HG02870 (cell line): ENCODE data around the gene OPCML.

Experiments
- ATAC-seq: cut with Tn5 transposase; IDR thresholded peaks from one replicate; pipeline ENCODE4 v1.9.1; 2021; ENCODE audit warnings: mild to moderate bottlenecking, moderate library complexity; ENCODE audit not compliant: unreplicated experiment

OPCML gene

DNA sequence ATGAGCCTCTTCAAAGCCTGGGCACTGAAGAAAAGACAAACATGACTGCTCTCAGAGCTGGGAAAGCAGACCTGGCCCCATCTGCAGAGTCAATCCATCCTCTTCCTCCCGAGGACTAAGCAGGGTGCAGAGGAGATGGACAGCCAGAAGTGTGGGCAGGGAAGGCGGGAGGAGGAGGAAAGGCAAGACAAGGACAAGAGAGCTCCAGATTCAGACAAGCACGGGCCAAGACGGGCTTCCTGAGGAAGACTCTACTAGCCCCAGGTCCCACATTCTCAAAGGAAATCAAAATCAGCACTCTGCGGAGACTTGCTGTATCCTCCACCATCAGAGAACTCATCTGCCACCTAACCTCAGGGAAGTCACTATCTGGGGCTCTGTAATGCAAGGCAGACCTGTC lies 28.5 kb downstream of the OPCML start:
- no peak for ATAC-seq

DNA sequence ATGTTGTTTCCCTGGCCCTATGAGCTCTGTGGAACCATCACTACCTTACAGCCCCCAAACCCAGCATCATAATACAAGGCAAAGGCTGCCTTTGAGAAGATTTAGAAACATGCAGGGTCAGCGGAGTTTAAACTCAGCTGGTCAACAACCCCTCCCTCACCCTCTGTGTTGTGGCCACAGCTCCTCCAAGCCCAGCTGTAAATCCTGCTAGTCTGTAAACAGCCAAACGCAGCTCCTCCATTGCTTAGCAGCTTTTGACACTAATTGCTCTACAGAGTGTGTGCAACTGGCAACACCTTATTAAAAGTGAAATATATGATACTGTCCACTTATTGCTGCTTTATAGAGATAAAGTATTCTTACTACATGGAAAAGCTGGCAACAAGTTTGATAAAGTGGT lies 29.1 kb downstream of the OPCML start:
- ATAC-seq = no peak

DNA sequence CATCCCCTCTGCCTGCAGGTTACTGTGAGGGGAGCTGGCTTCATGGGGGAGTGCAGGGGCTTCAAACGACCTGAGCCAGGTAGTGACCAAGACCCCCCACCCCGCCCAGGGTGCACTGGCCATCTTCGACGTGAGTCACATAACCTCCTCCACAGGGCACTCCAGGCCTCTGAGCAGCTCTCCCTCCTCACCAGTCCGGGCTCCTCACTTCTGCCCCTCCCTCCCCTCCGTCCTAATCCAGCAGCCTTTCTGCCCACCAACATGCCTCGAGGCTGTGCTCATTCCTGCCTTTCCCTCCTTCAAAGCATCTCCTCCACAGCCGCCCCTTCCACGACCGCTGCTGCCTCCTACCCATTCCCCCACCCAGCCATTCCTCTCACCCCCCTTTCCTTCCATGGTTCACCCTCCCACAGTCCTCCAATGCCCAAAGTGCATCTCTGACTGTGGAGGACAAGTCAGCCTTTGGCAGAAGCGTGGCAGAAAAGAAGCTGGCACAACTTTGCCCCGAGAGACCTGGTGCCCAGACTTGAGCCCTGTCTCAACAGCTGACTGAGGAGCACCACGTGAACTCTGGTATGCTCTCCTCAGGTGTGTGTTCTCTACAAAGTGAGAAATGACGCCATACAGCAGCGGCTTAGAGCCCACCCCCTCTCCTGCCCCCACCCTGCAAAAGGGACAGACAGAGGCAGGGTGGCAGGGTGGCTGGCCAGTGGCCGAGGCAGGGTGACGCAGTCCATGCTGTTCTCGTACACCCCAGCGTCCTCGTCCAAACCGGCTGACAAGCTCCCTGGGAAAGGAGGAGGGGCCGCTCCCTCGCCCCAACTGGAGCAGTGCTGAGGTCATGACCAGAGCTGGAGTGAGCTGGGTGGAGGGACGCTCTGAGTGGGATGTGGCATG lies 30.4 kb downstream of the OPCML start:
- ATAC-seq = no peak

DNA sequence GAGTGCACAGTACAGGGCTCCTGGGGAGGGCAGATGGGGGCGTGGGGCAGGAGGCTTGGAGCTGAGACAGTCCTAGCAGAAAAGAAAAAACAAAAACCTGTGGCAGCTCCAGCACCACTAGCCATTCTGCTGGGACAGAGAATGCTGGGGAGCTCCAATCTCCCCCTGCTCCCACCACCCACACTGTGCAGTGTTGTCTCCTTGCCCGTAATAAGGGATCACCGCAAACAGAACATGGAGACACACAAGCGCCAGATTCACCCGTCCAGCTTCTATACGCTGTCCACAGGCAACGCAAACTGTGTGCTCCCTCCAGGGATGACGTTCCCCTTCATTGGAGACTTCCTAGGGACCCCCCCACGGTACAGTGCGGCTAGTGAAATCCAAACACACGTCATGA lies 31.4 kb downstream of the OPCML start:
- no peak for ATAC-seq

DNA sequence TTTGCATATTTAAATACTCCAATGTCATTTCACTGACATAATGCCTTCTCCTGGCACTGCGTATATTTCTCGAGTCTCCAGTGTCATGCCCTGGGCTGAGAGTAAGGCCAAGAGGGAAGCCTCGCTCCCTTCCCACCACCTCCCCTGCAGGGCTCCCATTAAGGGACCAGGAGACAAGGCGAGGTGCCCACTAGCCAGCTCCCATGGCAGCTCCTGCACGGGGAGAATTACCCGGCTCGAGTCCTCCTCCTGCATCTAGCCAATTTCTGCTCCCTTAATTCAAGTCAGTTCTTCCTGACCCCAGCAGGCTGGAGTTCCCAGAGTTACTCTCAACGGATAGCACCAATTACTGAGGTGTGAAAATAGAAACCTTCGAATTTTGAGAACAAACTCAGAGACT lies 31.9 kb downstream of the OPCML start:
- ATAC-seq = no peak

DNA sequence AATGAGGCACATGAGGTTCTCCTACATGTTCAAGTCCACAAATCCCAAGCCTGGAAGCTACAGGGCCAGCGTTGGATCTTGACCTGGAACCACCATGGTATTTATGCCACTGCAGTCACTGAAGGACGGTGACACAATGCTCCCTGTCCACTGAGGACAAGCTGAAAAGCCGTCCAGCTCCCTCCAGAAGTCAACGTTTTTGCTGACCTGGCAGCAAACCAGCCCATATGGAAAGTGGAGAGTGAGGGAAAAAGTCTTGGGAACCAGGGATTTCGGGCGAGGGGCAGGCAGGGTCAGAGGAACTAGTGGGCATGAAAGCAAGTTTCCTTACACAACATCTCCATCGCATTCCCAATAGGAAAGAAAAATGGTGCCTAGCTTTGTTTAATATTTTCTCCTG lies 33.3 kb downstream of the OPCML start:
- no peak for ATAC-seq

DNA sequence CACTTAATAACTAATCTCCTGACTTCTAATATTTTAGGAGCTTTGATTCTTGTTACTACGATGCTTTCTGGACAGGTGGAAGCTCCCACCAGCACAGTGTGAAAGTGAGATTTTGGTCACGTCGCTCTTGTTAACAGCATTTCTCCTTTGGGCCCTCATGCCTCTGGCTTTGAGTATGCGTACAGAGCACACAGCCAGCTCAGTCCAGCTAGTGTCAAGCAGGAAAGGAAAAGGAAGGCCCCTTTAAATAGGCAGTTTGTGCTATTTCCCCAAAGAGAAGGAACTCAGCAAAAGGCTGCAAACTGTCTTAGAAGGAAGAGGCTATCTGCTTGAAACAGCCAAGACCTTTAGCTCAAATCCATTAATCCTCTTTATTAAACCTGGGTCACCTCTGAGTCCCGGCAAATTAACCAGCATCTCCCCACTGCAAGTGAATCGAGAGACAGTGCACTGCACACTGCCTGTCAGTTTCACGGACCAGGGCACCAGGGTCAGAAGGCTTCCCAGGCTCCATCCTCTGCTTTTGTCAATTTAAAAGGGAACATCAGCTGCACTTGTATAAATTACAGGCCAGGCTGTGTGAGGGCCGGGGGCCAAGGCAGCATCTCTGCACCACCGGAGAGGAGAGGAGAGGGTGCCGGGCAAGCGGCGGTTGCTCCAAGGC lies 34.7 kb downstream of the OPCML start:
- ATAC-seq = no peak

DNA sequence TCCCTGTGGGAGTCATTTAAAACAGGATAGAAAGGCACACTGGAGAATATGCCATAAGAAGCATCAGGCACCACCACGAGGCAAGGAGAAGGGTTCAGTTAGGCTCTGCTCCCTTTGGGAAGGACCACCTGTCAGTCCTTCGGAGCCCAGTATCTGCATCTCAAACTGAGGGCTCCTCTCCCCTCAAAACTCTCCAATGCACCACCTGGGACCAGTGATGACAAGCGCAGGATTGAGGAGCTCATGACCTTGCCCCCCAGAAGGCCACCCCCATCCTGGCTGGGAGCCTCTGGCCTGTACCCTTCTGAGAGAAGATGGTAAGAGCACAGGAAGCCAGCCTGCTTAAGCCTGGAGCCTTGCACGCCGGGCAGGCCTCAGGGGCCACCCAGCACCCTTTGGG lies 39.4 kb downstream of the OPCML start:
- ATAC-seq = no peak

DNA sequence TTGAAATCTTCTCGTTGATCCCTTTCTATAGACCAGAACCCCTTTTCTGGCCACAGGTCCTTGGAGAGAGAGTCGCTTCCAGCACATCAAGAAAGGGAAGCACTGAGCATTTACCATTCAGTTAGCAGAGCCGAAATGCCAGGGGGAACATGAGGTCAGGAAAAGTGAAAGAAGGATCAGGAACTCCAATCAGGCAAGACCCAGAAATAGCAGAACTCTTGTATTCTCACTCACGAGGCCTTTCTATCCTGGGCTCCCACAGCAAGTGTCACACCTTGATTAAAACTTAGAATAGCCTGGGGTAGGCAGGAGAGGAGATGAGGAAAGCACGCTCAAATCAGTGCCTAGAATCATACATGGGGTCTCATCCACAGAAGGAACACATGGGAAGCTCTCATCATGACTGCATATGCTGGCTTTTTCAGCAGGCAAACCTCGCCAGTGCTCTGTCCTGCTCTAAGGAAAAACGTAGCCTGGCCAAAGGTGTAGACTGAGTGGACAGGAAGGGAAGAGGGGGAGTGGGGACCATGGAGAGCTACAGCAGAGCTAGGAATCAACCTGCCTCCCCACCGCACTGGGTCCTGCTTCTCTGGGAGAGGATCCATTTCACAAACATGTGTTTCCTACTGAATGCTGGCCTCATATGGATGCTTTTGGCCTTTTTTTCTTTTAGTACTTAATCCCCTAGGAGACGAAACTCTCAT lies 40.5 kb downstream of the OPCML start:
- ATAC-seq = no peak

DNA sequence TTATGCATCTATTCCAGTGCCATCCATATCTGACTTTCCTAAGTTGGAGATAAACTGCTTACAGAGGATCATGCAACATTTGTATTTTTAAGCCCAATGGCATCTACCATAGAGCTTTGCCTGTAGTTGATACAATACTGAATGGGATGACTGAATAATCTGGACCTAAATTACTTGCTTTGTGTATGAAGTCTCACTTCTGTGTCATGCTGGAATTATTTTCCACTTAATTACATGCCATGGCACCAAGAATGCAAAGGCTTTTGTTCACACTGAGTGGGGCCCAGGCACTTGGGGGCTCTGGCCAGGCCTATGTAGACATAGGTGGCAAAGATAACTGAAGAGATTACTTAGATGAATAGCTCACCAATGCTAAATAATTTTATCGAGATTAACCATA lies 51.6 kb downstream of the OPCML start:
- ATAC-seq = no peak

DNA sequence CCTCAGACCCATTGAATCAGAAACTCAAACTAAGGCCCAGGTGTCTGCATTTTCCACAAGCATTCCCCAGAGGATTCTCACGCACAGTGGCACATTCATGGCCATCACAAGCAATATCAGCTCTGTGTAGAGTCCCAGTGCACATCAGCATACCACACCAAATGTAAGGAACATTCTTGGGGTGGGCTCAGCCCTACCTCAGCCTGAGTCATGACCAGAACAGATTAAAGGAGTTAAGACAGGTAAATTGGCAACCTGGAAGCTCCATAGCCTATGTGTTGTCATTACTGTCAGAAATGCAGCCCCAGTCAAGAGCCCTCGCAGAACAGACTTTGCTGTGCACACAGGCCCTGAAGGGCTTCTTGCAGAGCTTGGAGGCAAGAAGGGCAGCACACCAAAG lies 53.1 kb downstream of the OPCML start:
- ATAC-seq = no peak

DNA sequence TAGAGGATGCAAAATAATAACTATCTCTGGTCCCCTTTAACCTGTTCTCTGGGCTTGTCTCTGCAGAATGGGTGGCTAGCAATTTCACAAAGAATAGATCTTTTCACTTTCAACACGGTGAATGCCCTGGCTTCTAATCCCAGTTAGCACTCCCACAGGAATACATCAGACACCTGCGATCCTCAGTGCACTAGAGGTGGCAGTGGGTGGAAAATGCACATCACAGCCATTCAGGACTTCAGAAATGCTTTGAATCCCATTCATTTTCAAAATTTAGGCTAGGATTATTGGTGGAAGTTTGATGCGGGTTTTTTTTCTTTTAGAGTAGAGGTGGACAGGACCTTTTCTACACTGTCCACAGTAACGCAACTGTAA lies 55.1 kb downstream of the OPCML start:
- no peak for ATAC-seq

DNA sequence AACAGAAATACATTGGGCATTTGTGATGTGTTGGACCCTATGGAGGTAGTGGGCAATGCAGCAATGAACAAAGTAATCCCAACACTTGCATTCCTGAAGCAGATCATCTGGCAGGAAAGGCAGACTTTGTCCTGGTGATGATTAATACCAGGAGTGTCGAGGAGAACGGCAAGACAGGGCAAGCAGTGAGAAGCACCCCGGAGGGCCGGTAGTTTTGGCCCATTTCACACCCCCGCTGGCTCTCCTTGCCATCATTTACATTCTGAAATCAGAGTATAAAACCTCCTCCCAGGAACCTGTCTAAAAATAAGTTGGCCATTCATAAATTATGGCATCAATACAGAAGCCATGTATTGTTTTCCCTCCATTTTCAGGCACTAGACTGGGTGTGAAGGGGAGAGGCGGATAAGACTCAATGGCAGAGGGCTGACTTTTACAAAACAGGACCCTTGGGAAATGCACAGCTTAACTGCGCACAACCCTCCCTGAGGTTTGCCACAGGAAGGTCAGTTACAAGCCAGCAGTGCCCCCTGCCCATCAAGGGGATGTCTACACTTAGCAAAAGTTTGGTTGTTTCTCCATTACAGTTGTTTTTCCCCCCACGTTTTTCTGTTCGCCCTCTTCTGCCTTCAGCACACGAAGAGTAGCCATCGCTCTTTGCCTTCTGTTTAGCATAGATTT lies 55.6 kb downstream of the OPCML start:
- ATAC-seq = no peak

DNA sequence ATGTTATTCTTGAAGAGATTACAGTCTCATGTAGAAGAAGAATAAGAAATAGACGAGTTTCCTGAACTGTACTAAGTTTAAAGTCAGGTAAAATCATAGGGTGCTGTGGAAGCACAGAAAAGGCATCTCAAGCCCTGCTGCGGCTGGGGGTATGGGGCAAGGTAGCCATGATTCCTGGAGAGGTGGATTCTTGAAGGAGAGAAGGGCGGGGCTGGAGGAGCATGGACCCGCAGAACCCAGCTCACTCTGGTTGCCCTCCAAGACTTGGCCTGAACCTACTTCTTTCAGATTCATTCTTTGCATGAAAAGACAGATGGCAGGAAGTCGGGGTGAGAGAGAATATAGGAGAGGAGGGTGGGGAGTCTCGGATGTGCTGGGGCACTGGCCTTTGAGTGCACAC lies 57.8 kb downstream of the OPCML start:
- no peak for ATAC-seq

DNA sequence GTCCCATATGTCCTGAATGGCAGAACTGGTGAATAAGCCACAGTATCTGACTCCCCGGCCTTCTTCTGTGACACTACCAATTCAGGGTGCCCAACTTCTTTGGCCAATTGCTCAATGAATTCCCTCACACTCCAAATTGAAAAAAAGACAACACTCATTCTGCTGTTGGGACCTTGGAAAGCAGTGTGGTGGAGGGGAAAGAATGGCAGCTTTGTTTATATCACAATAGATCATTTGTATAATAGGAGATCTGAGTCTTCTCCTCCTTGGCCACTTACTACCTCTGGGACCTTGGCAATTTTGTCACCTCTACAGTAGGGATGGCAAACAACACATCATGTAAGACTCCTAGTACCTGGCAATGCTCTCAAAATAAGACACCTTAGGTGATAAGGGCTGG lies 64.6 kb downstream of the OPCML start:
- no peak for ATAC-seq

DNA sequence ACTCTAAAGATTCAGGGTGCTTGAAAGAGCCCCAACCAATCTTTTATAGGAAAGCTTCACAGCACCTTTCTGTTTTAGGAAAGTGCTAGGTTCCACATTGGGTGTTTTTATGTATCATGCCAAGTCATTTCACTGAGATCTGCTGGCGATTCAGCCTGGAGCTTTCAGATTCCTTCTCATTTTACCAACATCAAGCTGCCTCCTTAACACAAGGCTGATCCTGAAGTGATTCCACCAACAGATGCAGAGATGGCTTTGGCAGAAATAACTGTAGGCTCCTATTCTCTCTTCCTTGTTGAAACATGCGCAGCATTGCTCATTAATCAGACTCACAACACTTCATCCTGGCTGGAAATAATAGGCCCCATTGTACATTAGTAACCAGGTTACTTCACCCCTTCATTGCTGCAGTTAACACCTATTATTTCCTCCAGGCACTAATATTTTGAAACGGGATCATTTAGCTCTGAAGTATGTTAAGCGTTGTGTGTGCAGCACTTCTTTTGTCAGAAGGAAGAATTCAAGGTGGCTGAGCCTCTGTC lies 89.0 kb downstream of the OPCML start:
- no peak for ATAC-seq

DNA sequence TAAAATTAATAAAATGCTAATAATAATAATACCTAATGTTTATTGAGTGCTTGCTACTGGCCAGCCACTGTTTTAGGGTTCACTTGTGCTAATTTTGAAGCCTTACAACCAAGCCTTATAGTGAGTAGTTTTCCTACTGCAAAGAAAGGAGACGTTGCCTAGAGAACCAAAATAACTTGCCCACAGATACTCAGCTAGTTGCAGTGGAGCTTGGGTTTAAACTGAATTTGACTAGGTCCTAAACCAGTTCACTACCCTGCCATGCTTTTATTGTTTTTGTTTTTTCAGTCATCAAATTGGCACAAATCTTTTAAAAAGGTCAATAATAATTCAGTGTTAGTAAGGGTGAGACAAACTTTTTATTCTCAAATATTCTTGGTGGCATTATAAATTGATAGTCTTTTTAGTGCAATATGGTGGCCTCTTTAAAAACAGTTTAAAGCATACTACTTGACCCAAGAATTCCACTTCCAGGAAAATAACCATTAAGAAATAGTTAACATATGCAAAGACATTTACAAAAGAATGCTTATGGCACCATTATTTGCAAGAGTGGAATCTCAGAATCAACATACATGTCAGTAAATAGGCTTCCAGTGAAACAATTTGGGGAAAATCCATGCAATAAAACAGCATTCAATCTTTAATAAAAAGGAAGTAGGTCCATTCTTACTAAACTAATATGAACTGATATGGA lies 90.2 kb downstream of the OPCML start:
- ATAC-seq = no peak

DNA sequence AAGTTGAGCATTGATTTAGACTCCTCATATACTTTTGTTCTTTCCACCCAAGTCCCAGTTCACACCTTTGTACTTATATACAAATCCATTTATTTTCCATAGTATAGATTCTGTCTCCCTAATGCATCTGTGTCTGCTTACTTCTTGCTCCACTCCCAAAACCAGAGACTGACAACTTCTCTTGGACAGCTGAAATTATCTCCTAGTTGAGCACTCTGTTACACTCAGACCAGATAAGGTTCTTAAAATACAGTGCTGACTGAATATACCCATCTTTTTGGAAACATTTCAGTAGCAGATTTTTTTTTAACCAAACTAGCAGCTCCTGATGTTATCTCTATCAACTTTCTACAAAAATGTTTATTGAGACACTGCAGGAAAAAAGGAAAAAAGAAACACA lies 106.3 kb downstream of the OPCML start:
- no peak for ATAC-seq

DNA sequence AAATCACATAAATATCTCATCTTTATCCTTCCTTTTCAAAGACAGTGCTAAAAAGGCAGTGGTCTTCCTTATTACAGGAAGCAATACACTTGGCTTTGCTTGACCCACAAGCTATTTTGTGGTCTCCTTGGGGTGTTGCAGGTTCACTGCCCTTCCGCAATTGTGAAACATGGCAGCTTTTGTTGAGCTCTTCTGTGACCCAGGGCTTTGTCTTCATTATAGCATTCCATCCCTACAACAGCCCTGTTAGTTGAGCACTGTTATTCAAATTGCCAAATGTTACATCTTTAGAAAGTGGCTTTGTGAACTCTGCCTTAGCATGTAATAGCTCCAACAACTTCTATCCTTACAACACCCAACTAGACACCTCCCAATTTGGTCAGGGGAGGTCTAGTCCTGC lies 107.1 kb downstream of the OPCML start:
- no peak for ATAC-seq

DNA sequence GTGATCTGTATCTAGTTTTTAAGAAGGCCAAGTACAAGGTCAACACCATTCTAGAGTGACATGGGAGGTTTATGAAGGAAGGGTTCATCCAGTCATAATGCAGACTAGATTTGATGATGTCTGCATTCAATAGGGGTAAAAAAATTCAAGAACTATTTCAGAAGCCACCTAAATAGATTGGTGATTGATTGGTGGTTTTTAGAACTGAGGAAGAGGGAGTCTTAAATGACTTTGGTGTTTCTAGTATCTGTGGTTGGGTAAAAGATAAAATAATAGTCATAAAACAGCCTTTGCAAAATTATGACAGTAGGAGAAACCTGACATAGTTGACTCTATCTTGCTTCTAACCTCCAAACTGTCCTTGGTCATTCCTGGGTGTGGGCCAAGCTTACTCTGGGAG lies 114.1 kb downstream of the OPCML start:
- ATAC-seq = no peak

DNA sequence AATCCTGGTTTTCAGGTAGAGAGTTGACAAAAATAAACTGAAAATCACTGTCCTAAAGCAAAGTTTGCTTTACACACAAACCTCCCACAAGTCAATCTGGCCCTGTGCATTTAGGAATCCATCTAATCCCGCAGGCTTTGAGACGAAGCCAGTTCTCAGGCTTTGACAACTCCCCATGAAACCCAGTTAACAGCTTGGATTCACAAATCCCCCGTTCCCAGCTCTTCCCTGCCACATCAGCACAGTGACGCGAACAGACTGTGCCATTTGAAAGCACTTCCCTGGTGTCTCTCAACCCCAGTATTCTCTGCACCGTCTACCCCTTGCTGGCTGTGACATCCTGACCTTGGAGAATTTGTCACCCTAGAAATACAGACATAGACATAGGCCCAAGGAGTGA lies 117.8 kb downstream of the OPCML start:
- ATAC-seq = no peak
